A673 (cell line): ENCODE results near the gene CBLN3. TPM values are rescaled to one million over a fixed set of nuclear protein-coding genes. Genes with fewer than 3 reads are reported as not detected.
A peak's percentile ranks its signal among the peaks of the same experiment; 100 is the strongest.

ENCODE experiments used
- BruUV-seq: library from RNA; stranded (reverse); fragments of 400-500 nt; replicated peaks from 2 replicates; lab custom pipeline; 2021; lab: Mats Ljungman, UMichigan
- CTCF ChIA-PET: fragments of 300-600 bp; sonication (Branson Sonifier 250); formaldehyde crosslinking; loops from one replicate; lab custom pipeline; 2022; ENCODE audit warnings: antibody characterized with exemption; lab: Charles Lee
- POLR2A ChIA-PET: fragments of 300-600 bp; sonication (Branson Sonifier 250); formaldehyde crosslinking; loops from one replicate; lab custom pipeline; 2022; ENCODE audit warnings: antibody characterized with exemption; ENCODE audit not compliant: low non-redundant PET; lab: Charles Lee
- DNase-seq: peaks from one replicate; pipeline ENCODE4 v3.0.0-alpha.2; 2015; ENCODE audit warnings: low spot score
- H3K27ac ChIP-seq: fragments of 200-600 bp; sonication (generic); 2 replicates; pipeline ENCODE4 v1.5.1; 2016; ENCODE audit warnings: mixed run types, low read depth, mild to moderate bottlenecking, mixed read lengths, antibody characterized with exemption, low read length; ENCODE audit not compliant: poor library complexity, severe bottlenecking
- H3K27me3 ChIP-seq: fragments of 200-600 bp; sonication (generic); replicated peaks from 2 replicates; pipeline ENCODE4 v1.6.1; 2017; ENCODE audit warnings: mixed run types, low read depth, mild to moderate bottlenecking, mixed read lengths, antibody characterized with exemption, low read length; ENCODE audit not compliant: insufficient read depth, poor library complexity
- H3K36me3 ChIP-seq: fragments of 200-600 bp; sonication (generic); 2 replicates; pipeline ENCODE4 v1.6.1; 2016; ENCODE audit warnings: mixed run types, mild to moderate bottlenecking, mixed read lengths, antibody characterized with exemption, low read length; ENCODE audit not compliant: insufficient read depth, poor library complexity, severe bottlenecking
- H3K4me1 ChIP-seq: fragments of 200-600 bp; sonication (generic); 2 replicates; pipeline ENCODE4 v1.6.1; 2017; ENCODE audit warnings: mixed run types, mild to moderate bottlenecking, mixed read lengths, antibody characterized with exemption, low read length; ENCODE audit not compliant: insufficient read depth, poor library complexity, severe bottlenecking
- H3K4me3 ChIP-seq: fragments of 200-600 bp; sonication (generic); 2 replicates; pipeline ENCODE4 v1.5.1; 2016; ENCODE audit warnings: low read depth, mixed run types, mild to moderate bottlenecking, mixed read lengths, low read length; ENCODE audit not compliant: poor library complexity, severe bottlenecking
- H3K9me3 ChIP-seq: fragments of 200-600 bp; sonication (generic); 2 replicates; pipeline ENCODE4 v1.6.1; 2016; ENCODE audit warnings: mixed run types, low read depth, mild to moderate bottlenecking, mixed read lengths, antibody characterized with exemption, low read length; ENCODE audit not compliant: poor library complexity, severe bottlenecking
- CTCF ChIP-seq: fragments of 300-800, 200-600 bp; sonication (generic); conservative IDR thresholded peaks from 2 replicates; pipeline ENCODE4 v1.5.1; 2017; ENCODE audit warnings: low read depth, mild to moderate bottlenecking, antibody characterized with exemption, low read length, moderate library complexity, mixed read lengths
- EZH2 ChIP-seq: fragments of 200-600 bp; sonication (generic); IDR thresholded peaks from 2 replicates; pipeline ENCODE4 v1.6.1; 2017; ENCODE audit warnings: borderline replicate concordance, low read depth, mild to moderate bottlenecking, mixed read lengths, antibody characterized with exemption, low read length; ENCODE audit not compliant: poor library complexity, severe bottlenecking
- intact Hi-C: fragments of 100-400 bp; cut with micrococcal nuclease; formaldehyde crosslinking; loops from one replicate; pipeline ENCODE4 v1.10.0; 2022; ENCODE audit not compliant: unreplicated experiment
- total RNA-seq: library from RNA; stranded (reverse); gene quantifications from 2 replicates; pipeline ENCODE4 v1.2.3, GENCODE V29; 2021

The CBLN3 gene
- total RNA-seq, 1 experiment from 2014 or later = 0.80 TPM

- no peaks in the 10 kb centered on the region for H3K36me3 ChIP-seq
- H3K4me1 ChIP-seq = peaks cover 7% of the 10 kb centered on the region
- DNase-seq = peak; percentile 64
- ChIA-PET POLR2A (no interaction called here), CTCF (no interaction called here)
- TF ChIP-seq EZH2 (no peak), CTCF (no peak)
- H3K4me3 ChIP-seq = no peak overlapping the region
- no TSS peak for BruUV-seq
- intact Hi-C loops = no loop called here
- no peak overlapping the region for H3K27ac ChIP-seq
- H3K27me3 ChIP-seq = no peaks in the 10 kb centered on the region
- H3K9me3 ChIP-seq = no peaks in the 10 kb centered on the region
These were observed 3.8 kb downstream of the CBLN3 start for GRCh38 chr14:24425704-24426103.

- Histone ChIP-seq H3K4me3 (no peak overlapping the region), H3K36me3 (no peaks in the 10 kb centered on the region), H3K9me3 (no peaks in the 10 kb centered on the region), H3K27ac (no peak overlapping the region), H3K27me3 (no peaks in the 10 kb centered on the region), H3K4me1 (no peaks in the 10 kb centered on the region)
- POLR2A ChIA-PET = no interaction called here
- DNase-seq = no peak
- BruUV-seq = no TSS peak
- CTCF ChIA-PET = interaction anchor here (1.1 kb wide), 1 partner anchor 9 kb away, joined by 6 read pairs; no protein-coding TSS in a partner anchor
- intact Hi-C loops = no loop called here
- no peak for TF ChIP-seq EZH2
- TF ChIP-seq CTCF = no peak
These were observed 6.5 kb downstream of the CBLN3 start for GRCh38 chr14:24422694-24423601.

- H3K27me3 ChIP-seq = no peaks in the 10 kb centered on the region
- DNase-seq = no peak
- no peak overlapping the region for H3K27ac ChIP-seq
- no TSS peak for BruUV-seq
- TF ChIP-seq EZH2 (no peak), CTCF (no peak)
- intact Hi-C loops = no loop called here
- H3K36me3 ChIP-seq = no peaks in the 10 kb centered on the region
- no peak overlapping the region for H3K4me3 ChIP-seq
- no peaks in the 10 kb centered on the region for H3K9me3 ChIP-seq
- no peaks in the 10 kb centered on the region for H3K4me1 ChIP-seq
- POLR2A ChIA-PET = no interaction called here
- CTCF ChIA-PET = no interaction called here
These were observed 7.2 kb downstream of the CBLN3 start for GRCh38 chr14:24422261-24422660.
